CD14-positive monocyte (primary cell): ENCODE data around the gene SLC38A2. TPM values are rescaled to one million over a fixed set of nuclear protein-coding genes. Genes with fewer than 3 reads are reported as not detected.

ENCODE experiments used
- DNase-seq, 3 donors: peaks; one replicate each; pipeline ENCODE4 v3.0.0-alpha.2; 2011 to 2022
- H2AFZ ChIP-seq: 2 replicates; pipeline ENCODE4 v1.6.0; 2012; ENCODE audit warnings: mild to moderate bottlenecking, low read depth, low read length, inconsistent platforms; ENCODE audit not compliant: insufficient read depth, poor library complexity, severe bottlenecking
- H3K27ac ChIP-seq, 2 donors: 1 replicate in 1 of 2; 2 replicates in 1 of 2; pipeline ENCODE4 v1.5.1; 2012 to 2013; ENCODE audit warnings: low read length in 2 of 2, control low read depth in 1 of 2, inconsistent platforms in 1 of 2, low read depth in 1 of 2, mild to moderate bottlenecking in 1 of 2
- H3K27me3 ChIP-seq, 2 donors: one replicate each; pipeline versions ENCODE4 v1.6.0 to v1.6.1; 2011 to 2013; ENCODE audit warnings: low read length in 2 of 2; ENCODE audit not compliant: control insufficient read depth in 2 of 2, insufficient read depth in 2 of 2
- H3K36me3 ChIP-seq, 2 donors: replicated peaks in 1 of 2; 1 replicate in 1 of 2; 2 replicates in 1 of 2; pipeline versions ENCODE4 v1.5.1 to v1.6.1; 2012 to 2013; ENCODE audit warnings: low read length in 2 of 2, control low read depth in 1 of 2, inconsistent platforms in 1 of 2, mild to moderate bottlenecking in 1 of 2; ENCODE audit not compliant: insufficient read depth in 2 of 2, control insufficient read depth in 1 of 2
- H3K4me1 ChIP-seq, 2 donors: 1 replicate in 1 of 2; 2 replicates in 1 of 2; pipeline versions ENCODE4 v1.5.1 to v1.6.1; 2012 to 2013; ENCODE audit warnings: low read length in 2 of 2, control low read depth in 1 of 2, inconsistent platforms in 1 of 2, mild to moderate bottlenecking in 1 of 2, moderate library complexity in 1 of 2; ENCODE audit not compliant: insufficient read depth in 2 of 2, control insufficient read depth in 1 of 2
- H3K4me2 ChIP-seq: replicated peaks from 2 replicates; pipeline ENCODE3; 2012; ENCODE audit warnings: low read length, moderate library complexity, mild to moderate bottlenecking; ENCODE audit not compliant: poor library complexity, severe bottlenecking; ENCODE audit errors: extremely low read depth
- H3K4me3 ChIP-seq, 3 experiments: fragments of 200-600 bp in 1 of 3; sonication (generic) in 1 of 3; replicated peaks in 1 of 3; 1 replicate in 2 of 3; 2 replicates in 1 of 3; pipeline ENCODE4 v1.5.1; 2011 to 2013; ENCODE audit warnings: low read length in 3 of 3, mild to moderate bottlenecking in 3 of 3, control low read depth in 2 of 3, low read depth in 2 of 3, inconsistent platforms in 1 of 3, moderate library complexity in 1 of 3
- H3K79me2 ChIP-seq: 2 replicates; pipeline ENCODE4 v1.6.0; 2012; ENCODE audit warnings: mild to moderate bottlenecking, control low read depth, inconsistent platforms, low read length, moderate library complexity; ENCODE audit not compliant: insufficient read depth
- H3K9ac ChIP-seq: 2 replicates; pipeline ENCODE4 v1.6.0; 2017; ENCODE audit warnings: low read length, mild to moderate bottlenecking; ENCODE audit not compliant: insufficient read depth, poor library complexity, severe bottlenecking
- H3K9me3 ChIP-seq, 2 donors: replicated peaks in 1 of 2; 1 replicate in 1 of 2; 2 replicates in 1 of 2; pipeline versions ENCODE4 v1.5.1 to v1.6.1; 2012 to 2013; ENCODE audit warnings: low read length in 2 of 2, control low read depth in 1 of 2; ENCODE audit not compliant: control insufficient read depth in 1 of 2, insufficient read depth in 1 of 2
- H4K20me1 ChIP-seq: 2 replicates; pipeline ENCODE4 v1.6.0; 2012; ENCODE audit warnings: mild to moderate bottlenecking, low read length, control low read depth, moderate library complexity; ENCODE audit not compliant: insufficient read depth
- H3K27ac Mint-ChIP-seq, 7 donors: one replicate each; pipeline ENCODE4 v1.8.0; 2020; ENCODE audit warnings: mild to moderate bottlenecking in 7 of 7, mixed read lengths in 7 of 7, moderate library complexity in 6 of 7, inconsistent platforms in 2 of 7
- H3K27me3 Mint-ChIP-seq, 3 donors: one replicate each; pipeline ENCODE4 v1.8.0; 2021 to 2022; ENCODE audit warnings: low read depth in 3 of 3, mild to moderate bottlenecking in 3 of 3, mixed read lengths in 3 of 3, moderate library complexity in 3 of 3, inconsistent platforms in 1 of 3
- H3K36me3 Mint-ChIP-seq, 2 donors: one replicate each; pipeline ENCODE4 v1.8.0; 2020; ENCODE audit warnings: mixed read lengths in 2 of 2, inconsistent platforms in 1 of 2, mild to moderate bottlenecking in 1 of 2
- H3K4me1 Mint-ChIP-seq: one replicate; pipeline ENCODE4 v1.8.0; 2020; ENCODE audit warnings: mild to moderate bottlenecking, mixed read lengths
- H3K4me3 Mint-ChIP-seq, 2 donors: one replicate each; pipeline ENCODE4 v1.8.0; 2020; ENCODE audit warnings: mild to moderate bottlenecking in 2 of 2, mixed read lengths in 2 of 2, moderate library complexity in 1 of 2
- H3K9me3 Mint-ChIP-seq, 7 donors: one replicate each; pipeline ENCODE4 v1.8.0; 2020 to 2022; ENCODE audit warnings: mixed read lengths in 7 of 7, mild to moderate bottlenecking in 6 of 7, moderate library complexity in 6 of 7, inconsistent platforms in 2 of 7
- WGBS: methylation state at CpG from one replicate; pipeline ENCODE4 v1.1.5; 2013; ENCODE audit warnings: missing lambda C conversion rate; ENCODE audit not compliant: insufficient coverage; 5-methylcytosine and 5-hydroxymethylcytosine counted together
- intact Hi-C, 2 donors: fragments of 100-400 bp; cut with micrococcal nuclease; formaldehyde crosslinking; loops; one replicate each; pipeline versions ENCODE4 v1.15.0 to v1.15.1; 2023
- polyA plus RNA-seq, 3 donors: library from polyadenylated mRNA; depleted of rRNA in 1 of 3; unstranded in 2 of 3; stranded (reverse) in 1 of 3; fragments of 300-500 nt in 2 of 3; fragments of >200 nt in 1 of 3; fragmentation: Illumina TruSeq in 2 of 3; gene quantifications; 1 replicate in 2 of 3; 2 replicates in 1 of 3; pipeline ENCODE4 v1.2.3, GENCODE V29; 2012 to 2021
- TF ChIP-seq, protein P1 (sequence below): fragments of 200-600 bp; IDR thresholded peaks from one replicate; pipeline ENCODE4 v1.8.0; 2022; ENCODE audit warnings: antibody characterized with exemption, mild to moderate bottlenecking

Gene SLC38A2
- polyA plus RNA-seq, 3 donors: 33.8 to 116 (median 48.7) TPM

DNA sequence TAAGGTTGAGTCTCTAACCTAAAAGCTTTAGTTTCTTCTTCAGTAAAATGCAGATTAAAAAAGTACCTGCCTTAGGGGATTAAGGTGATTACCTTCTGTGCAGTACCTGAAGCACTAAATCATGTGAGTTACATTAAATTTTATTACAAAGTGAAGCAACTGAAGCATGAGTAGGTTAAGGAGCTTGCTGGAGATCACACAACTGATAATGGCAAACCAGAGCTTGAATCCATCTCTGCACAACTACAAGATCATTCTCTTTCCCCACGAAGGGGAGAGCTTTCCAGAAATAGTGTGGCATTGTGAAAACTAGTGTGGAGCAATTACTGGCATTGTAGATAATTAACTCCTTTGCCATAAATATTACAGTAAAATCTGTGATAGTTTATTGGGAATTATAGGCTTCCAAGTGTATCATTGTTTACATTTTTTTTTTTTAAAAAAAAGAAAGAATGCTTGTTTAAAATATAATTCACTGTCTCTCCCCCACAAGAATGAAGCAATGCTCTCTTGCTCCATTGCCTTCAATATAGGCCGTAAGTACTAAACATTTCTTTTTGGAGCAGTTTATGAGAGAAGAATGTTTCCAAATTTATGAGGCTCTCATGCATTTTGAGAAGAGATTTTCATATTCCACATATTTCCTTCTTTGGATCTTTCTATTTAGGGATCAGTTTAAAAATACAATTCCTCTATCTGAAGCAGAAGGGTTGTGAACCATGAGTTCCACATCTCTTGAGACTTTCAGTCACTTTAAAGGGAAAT lies 20.5 kb downstream of the SLC38A2 start:
- no peak overlapping the region for H3K9ac ChIP-seq
- TF ChIP-seq, protein P1, sequence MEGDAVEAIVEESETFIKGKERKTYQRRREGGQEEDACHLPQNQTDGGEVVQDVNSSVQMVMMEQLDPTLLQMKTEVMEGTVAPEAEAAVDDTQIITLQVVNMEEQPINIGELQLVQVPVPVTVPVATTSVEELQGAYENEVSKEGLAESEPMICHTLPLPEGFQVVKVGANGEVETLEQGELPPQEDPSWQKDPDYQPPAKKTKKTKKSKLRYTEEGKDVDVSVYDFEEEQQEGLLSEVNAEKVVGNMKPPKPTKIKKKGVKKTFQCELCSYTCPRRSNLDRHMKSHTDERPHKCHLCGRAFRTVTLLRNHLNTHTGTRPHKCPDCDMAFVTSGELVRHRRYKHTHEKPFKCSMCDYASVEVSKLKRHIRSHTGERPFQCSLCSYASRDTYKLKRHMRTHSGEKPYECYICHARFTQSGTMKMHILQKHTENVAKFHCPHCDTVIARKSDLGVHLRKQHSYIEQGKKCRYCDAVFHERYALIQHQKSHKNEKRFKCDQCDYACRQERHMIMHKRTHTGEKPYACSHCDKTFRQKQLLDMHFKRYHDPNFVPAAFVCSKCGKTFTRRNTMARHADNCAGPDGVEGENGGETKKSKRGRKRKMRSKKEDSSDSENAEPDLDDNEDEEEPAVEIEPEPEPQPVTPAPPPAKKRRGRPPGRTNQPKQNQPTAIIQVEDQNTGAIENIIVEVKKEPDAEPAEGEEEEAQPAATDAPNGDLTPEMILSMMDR: no peak
- H3K4me1 ChIP-seq: no peaks in the 10 kb centered on the region
- WGBS: no CpG with 5 or more reads among the region's 2 CpGs
- no peaks in the 10 kb centered on the region for H3K36me3 ChIP-seq
- no peak for DNase-seq
- no peaks in the 10 kb centered on the region for H3K9me3 ChIP-seq
- no peak overlapping the region for H3K4me2 ChIP-seq
- H3K27me3 ChIP-seq: no peaks in the 10 kb centered on the region
- H3K79me2 ChIP-seq: no peaks in the 10 kb centered on the region
- no peaks in the 10 kb centered on the region for H3K36me3 Mint-ChIP-seq
- peaks cover 0 to 2% (median 0%) of the 10 kb centered on the region in 7 donors for H3K9me3 Mint-ChIP-seq
- peaks cover 2% of the 10 kb centered on the region for H3K4me1 Mint-ChIP-seq
- H3K27ac Mint-ChIP-seq: no peak overlapping the region
- H4K20me1 ChIP-seq: no peaks in the 10 kb centered on the region
- intact Hi-C loops: no loop called here
- H3K4me3 ChIP-seq: no peak overlapping the region
- no peak overlapping the region for H2AFZ ChIP-seq
- no peak overlapping the region for H3K27ac ChIP-seq
- H3K4me3 Mint-ChIP-seq: no peak overlapping the region
- peaks cover 0 to 1% (median 0%) of the 10 kb centered on the region in 3 donors for H3K27me3 Mint-ChIP-seq

DNA sequence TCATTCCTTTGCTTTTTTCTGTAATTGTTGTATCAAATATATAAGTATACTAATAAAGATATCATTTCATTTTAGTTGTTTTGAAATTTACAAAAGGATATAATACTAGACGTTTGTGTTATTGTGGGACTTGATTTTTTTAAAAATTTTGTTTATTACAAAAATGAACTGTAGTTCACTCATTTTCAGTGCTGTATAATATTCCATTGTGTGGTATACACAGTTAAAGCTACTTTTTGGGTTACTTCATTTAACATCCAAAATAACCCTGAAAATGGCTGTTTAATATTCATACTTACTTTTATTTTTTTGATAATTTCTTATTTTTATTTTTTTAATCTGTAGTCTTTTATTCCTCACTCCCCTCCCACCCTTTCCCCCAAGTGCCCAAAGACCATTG lies 21.4 kb downstream of the SLC38A2 start:
- Histone ChIP-seq H4K20me1 (no peaks in the 10 kb centered on the region), H3K9me3 (no peaks in the 10 kb centered on the region), H3K9ac (no peak overlapping the region), H3K27me3 (no peaks in the 10 kb centered on the region), H2AFZ (no peak overlapping the region), H3K27ac (no peak overlapping the region), H3K4me2 (no peak overlapping the region), H3K4me3 (no peak overlapping the region), H3K79me2 (no peaks in the 10 kb centered on the region), H3K36me3 (no peaks in the 10 kb centered on the region), H3K4me1 (no peaks in the 10 kb centered on the region)
- WGBS: no CpG with 5 or more reads among the region's 1 CpG
- intact Hi-C loops: no loop called here
- TF ChIP-seq, protein P1: no peak
- DNase-seq: no peak
- Mint-ChIP-seq H3K27me3 (peaks cover 0 to 1% (median 0%) of the 10 kb centered on the region in 3 donors), H3K36me3 (no peaks in the 10 kb centered on the region), H3K4me1 (peaks cover 2% of the 10 kb centered on the region), H3K4me3 (no peak overlapping the region), H3K9me3 (peaks cover 0 to 2% (median 0%) of the 10 kb centered on the region in 7 donors), H3K27ac (no peak overlapping the region)
